HL-60 (cell line): ENCODE measurements around the gene DYNLRB1.

Experiments
- CTCF ChIP-seq: IDR thresholded peaks from one replicate; pipeline ENCODE4 v1.5.1; 2011; ENCODE audit warnings: low read length, control low read depth, inconsistent platforms; ENCODE audit not compliant: insufficient read depth
- GABPA ChIP-seq: IDR thresholded peaks from 2 replicates; pipeline ENCODE4 v1.6.1; 2012; ENCODE audit warnings: low read depth
- POLR2AphosphoS5 ChIP-seq: IDR thresholded peaks from 2 replicates; pipeline ENCODE4 v1.6.1; 2012; ENCODE audit warnings: low read depth
- REST ChIP-seq: IDR thresholded peaks from 2 replicates; pipeline ENCODE4 v1.6.1; 2012; ENCODE audit warnings: low read depth; ENCODE audit not compliant: insufficient replicate concordance
- SPI1 ChIP-seq: IDR thresholded peaks from 2 replicates; pipeline ENCODE4 v1.6.1; 2012; ENCODE audit warnings: low read depth, mild to moderate bottlenecking, borderline replicate concordance

GRCh38 chr20:34571753-34572152, 55.5 kb downstream of the DYNLRB1 start:
- TF ChIP-seq CTCF, result no peak
- TF ChIP-seq SPI1, result no peak
- no peak for TF ChIP-seq REST
- TF ChIP-seq POLR2AphosphoS5, result no peak
- TF ChIP-seq GABPA, result no peak
